ENCODE measurements around the gene ZNF541. TPM values are rescaled to one million over a fixed set of nuclear protein-coding genes. Genes with fewer than 3 reads are reported as not detected.
A peak's percentile ranks its signal among the peaks of the same experiment; 100 is the strongest.
"Not testable (repeated sequence)": the region's sequence is repeated elsewhere in the genome, so short reads cannot be mapped to it uniquely, and the experiment has no call there.

Gene ZNF541
- total and polyA plus RNA-seq, 10 of the 15 experiments (the other 5 are each of a cell fraction or from before 2014, with no cell fraction given): 0.03 to 0.12 (median 0.07) TPM; not detected in 4

- H3K79me2 ChIP-seq (ENCODE audit: control insufficient read depth, insufficient read depth, low read length); H3K36me3 ChIP-seq (ENCODE audit: control insufficient read depth in 2 of 2, insufficient read depth in 2 of 2, low read length in 1 of 2); H3K9me3 ChIP-seq (replicated peaks; ENCODE audit: control insufficient read depth, insufficient read depth, low read length); DNase-seq (ENCODE audit: low read depth, low spot score); H3K27me3 ChIP-seq (replicated peaks in 1 of 2; ENCODE audit: control insufficient read depth in 2 of 2, insufficient read depth in 2 of 2, low read length in 1 of 2); BruUV-seq (replicated peaks); in situ Hi-C loops (cut with MboI); H4K20me1 ChIP-seq (ENCODE audit: control insufficient read depth, insufficient read depth); ATAC-seq; FAIRE-seq; H3K27ac ChIP-seq (ENCODE audit: control insufficient read depth, insufficient read depth): not testable (repeated sequence)
- TF ChIP-seq MLLT1 (IDR thresholded peaks at IDR 0.05): 0 out of 2 replicates have a peak, but pooled peaks have one; percentile 22
- Histone ChIP-seq H3K4me2 (ENCODE audit: control insufficient read depth, insufficient read depth) (peak overlapping the region; percentile 70), H2AFZ (ENCODE audit: control insufficient read depth, low read depth, low read length) (peak overlapping the region; percentile 58), H3K4me1 (ENCODE audit: control insufficient read depth, insufficient read depth, low read length) (peaks cover 11% of the 10 kb centered on the region), H3K9ac (ENCODE audit: control insufficient read depth, insufficient read depth, low read length) (peak overlapping the region; percentile 62; the same call in 1 of the 2 replicates), H3K4me3 (peak overlapping the region; percentile 48; the same call in 1 of the 2 replicates)
- intact Hi-C loops (cut with micrococcal nuclease; ENCODE audit: unreplicated experiment): loop anchor here (1.0 to 2.0 kb wide), 2 partner anchors 9 to 85 kb away; partner anchors contain the start of gene NAPA
- ChIA-PET POLR2A (interaction anchor here (0.7 to 2.1 kb wide), 8 partner anchors 9 to 116 kb away, joined by 3 to 14 read pairs (median 3); partner anchors contain the start of genes BICRA and KPTN), RAD21 (ENCODE audit: unreplicated experiment) (interaction anchor here (0.9 to 1.2 kb wide), 2 partner anchors 86 to 161 kb away, joined by 3 read pairs; no protein-coding TSS in a partner anchor), SMC1A (ENCODE audit: uncharacterized antibody, unreplicated experiment) (interaction anchor here (0.6 to 0.9 kb wide), 3 partner anchors 11 to 151 kb away, joined by 4 to 5 read pairs (median 4); no protein-coding TSS in a partner anchor), CTCF (interaction anchor here (0.6 to 3.4 kb wide), 6 partner anchors 8 to 337 kb away, joined by 3 to 14 read pairs (median 4); no protein-coding TSS in a partner anchor)
- WGBS (ENCODE audit: insufficient coverage, insufficient replicate concordance, low lambda C conversion rate, missing lambda C conversion rate): 61% methylated on average over 22 of the region's 25 CpGs
Observed at GRCh38 chr19:47599671-47600245, 26.8 kb upstream of the ZNF541 start.
